GM19372 (cell line): Measurements from ENCODE around the gene SPDYE18.
"Not testable (repeated sequence)": the region's sequence is repeated elsewhere in the genome, so short reads cannot be mapped to it uniquely, and the experiment has no call there.

Experiments used
- ATAC-seq: cut with Tn5 transposase; IDR thresholded peaks from one replicate; pipeline ENCODE4 v1.9.1; 2021; ENCODE audit warnings: mild to moderate bottlenecking, low read depth, moderate library complexity; ENCODE audit not compliant: unreplicated experiment

Gene SPDYE18

GRCh38 chr7:77006127-77007110 lies 55.9 kb downstream of the SPDYE18 start:
- ATAC-seq = not testable (repeated sequence)

DNA sequence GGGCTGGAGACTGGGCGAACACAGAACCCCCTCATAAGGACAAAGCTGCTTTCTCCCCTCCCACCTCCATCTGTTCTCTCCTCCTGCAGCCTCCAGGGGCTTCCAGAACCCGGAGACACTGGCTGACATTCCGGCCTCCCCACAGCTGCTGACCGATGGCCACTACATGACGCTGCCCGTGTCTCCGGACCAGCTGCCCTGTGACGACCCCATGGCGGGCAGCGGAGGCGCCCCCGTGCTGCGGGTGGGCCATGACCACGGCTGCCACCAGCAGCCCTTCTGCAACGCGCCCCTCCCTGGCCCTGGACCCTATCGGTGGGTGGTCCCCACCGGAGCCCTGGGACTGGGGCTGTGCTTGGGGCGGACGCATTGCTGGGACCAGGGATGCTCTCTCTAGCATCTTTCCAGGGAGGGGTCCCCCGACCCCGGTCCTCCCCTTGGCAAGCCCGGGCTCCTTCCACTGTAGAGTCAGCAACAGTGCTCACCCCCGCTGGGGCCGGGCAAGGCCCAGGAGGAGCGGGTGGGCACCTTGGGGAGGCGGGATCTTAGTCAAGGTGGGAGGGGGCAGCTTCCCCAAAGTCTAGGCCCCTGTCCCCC lies 56.8 kb downstream of the SPDYE18 start:
- not testable (repeated sequence) for ATAC-seq

GRCh38 chr7:77004151-77004550 lies 58.2 kb downstream of the SPDYE18 start:
- not testable (repeated sequence) for ATAC-seq

- not testable (repeated sequence) for ATAC-seq
Measured at GRCh38 chr7:77003241-77003640, 59.1 kb downstream of the SPDYE18 start.

- not testable (repeated sequence) for ATAC-seq
Measured at GRCh38 chr7:77002678-77003233, 59.6 kb downstream of the SPDYE18 start.

DNA sequence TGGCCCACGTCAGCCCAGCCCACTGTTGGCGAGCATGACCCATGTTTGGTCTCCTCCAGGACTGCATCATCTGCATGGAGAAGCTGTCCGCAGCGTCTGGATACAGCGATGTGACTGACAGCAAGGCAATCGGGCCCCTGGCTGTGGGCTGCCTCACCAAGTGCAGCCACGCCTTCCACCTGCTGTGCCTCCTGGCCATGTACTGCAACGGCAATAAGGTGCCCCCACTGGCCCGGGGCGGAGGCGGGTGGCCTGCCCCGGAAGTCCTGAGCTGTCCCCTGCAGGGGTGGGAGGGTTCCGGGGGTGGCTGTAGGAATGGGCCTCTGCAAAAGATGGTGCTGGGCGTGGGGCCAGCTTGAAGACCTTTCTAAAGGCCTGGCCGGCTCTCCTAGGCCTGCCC lies 60.3 kb downstream of the SPDYE18 start:
- ATAC-seq = not testable (repeated sequence)
